K562 (cell line): Measurements from ENCODE around the gene NXT1. TPM values are rescaled to one million over a fixed set of nuclear protein-coding genes. Genes with fewer than 3 reads are reported as not detected.

Experiments
- ATF4 ChIP-seq: fragments of 450-650 bp; formaldehyde crosslinking; IDR thresholded peaks from 2 replicates; pipeline ENCODE4 v1.4.0; 2022; ENCODE audit warnings: mild to moderate bottlenecking, moderate library complexity
- COPS2 ChIP-seq: fragments of 450-650 bp; conservative IDR thresholded peaks from 2 replicates; pipeline ENCODE4 v1.6.1; 2016; ENCODE audit warnings: mild to moderate bottlenecking, moderate library complexity
- HNRNPL ChIP-seq: fragments of 200-400 bp; formaldehyde crosslinking; IDR thresholded peaks from 2 replicates; pipeline ENCODE4 v1.6.1; 2017; ENCODE audit warnings: low read depth, mild to moderate bottlenecking, low read length
- ID3 ChIP-seq, 2 experiments: fragments of 250-450 bp in 1 of 2; fragments of 450-650 bp in 1 of 2; sonication (Bioruptor Pico) in 1 of 2; IDR thresholded peaks; 2 replicates each; pipeline versions ENCODE4 v1.6.1 to v1.8.0; 2016 to 2021; ENCODE audit warnings: mild to moderate bottlenecking in 2 of 2, moderate library complexity in 2 of 2, missing compliant biosample characterization in 1 of 2, missing genetic modification characterization in 1 of 2
- MYC ChIP-seq, 2 experiments: fragments of 250-450 bp in 1 of 2; sonication (Bioruptor Pico) in 1 of 2; IDR thresholded peaks; 2 replicates each; pipeline versions ENCODE4 v1.5.1 to v1.6.1; 2012 to 2021; ENCODE audit warnings: low read depth in 2 of 2, borderline replicate concordance in 1 of 2, improper control_type of control experiment in 1 of 2, low read length in 1 of 2, mild to moderate bottlenecking in 1 of 2, moderate library complexity in 1 of 2
- NBN ChIP-seq: fragments of 450-650 bp; IDR thresholded peaks from 2 replicates; pipeline ENCODE4 v1.6.1; 2016; ENCODE audit warnings: low read depth, mild to moderate bottlenecking
- NRF1 ChIP-seq, 2 experiments: fragments of 450-650 bp; IDR thresholded peaks in 1 of 2; conservative IDR thresholded peaks in 1 of 2; 2 replicates each; pipeline ENCODE4 v1.6.1; 2014; ENCODE audit warnings: mild to moderate bottlenecking in 2 of 2
- RERE ChIP-seq: sonication (generic); formaldehyde crosslinking; IDR thresholded peaks from 2 replicates; pipeline ENCODE4 v1.8.0; 2023; ENCODE audit warnings: missing genetic modification reagents, mild to moderate bottlenecking, borderline replicate concordance
- RFX5 ChIP-seq: IDR thresholded peaks from 2 replicates; pipeline ENCODE4 v1.6.1; 2011; ENCODE audit warnings: low read depth, mild to moderate bottlenecking, improper control_type of control experiment, low read length
- RHOXF2B ChIP-seq: fragments of 250-450 bp; sonication (Bioruptor Pico); conservative IDR thresholded peaks from 2 replicates; pipeline ENCODE4 v1.5.1; 2021
- SMARCE1 ChIP-seq: fragments of 450-650 bp; IDR thresholded peaks from 2 replicates; pipeline ENCODE4 v1.7.1; 2016; ENCODE audit warnings: mild to moderate bottlenecking
- TOE1 ChIP-seq, 2 experiments: fragments of 450-650 bp in 1 of 2; sonication (generic) in 1 of 2; formaldehyde crosslinking in 1 of 2; IDR thresholded peaks; 2 replicates each; pipeline versions ENCODE4 v1.7.1 to v1.8.0; 2016 to 2022; ENCODE audit warnings: borderline replicate concordance in 2 of 2, mild to moderate bottlenecking in 2 of 2, antibody characterized with exemption in 1 of 2, inconsistent platforms in 1 of 2, low read depth in 1 of 2, missing genetic modification reagents in 1 of 2, moderate library complexity in 1 of 2
- ZBED1 ChIP-seq: IDR thresholded peaks from 2 replicates; pipeline ENCODE4 v1.6.1; 2014
- ZMIZ1 ChIP-seq, 2 experiments: fragments of 150-350 bp in 1 of 2; IDR thresholded peaks; 2 replicates each; pipeline ENCODE4 v1.6.1; 2012 to 2016; ENCODE audit warnings: low read depth in 2 of 2, low read length in 2 of 2, mild to moderate bottlenecking in 1 of 2, moderate library complexity in 1 of 2
- ZNF175 ChIP-seq: fragments of 200-800 bp; sonication (Bioruptor generic); IDR thresholded peaks from 2 replicates; pipeline ENCODE4 v1.6.1; 2016; ENCODE audit warnings: low read depth, mild to moderate bottlenecking, missing genetic modification characterization, missing compliant biosample characterization
- ZNF282 ChIP-seq: sonication (generic); formaldehyde crosslinking; IDR thresholded peaks from 2 replicates; pipeline ENCODE4 v1.8.1; 2023; ENCODE audit warnings: missing genetic modification reagents
- polyA plus RNA-seq, 8 experiments: library from polyadenylated mRNA; depleted of rRNA in 4 of 8; stranded (reverse) in 5 of 8; unstranded in 3 of 8; fragments of >200 nt; fragmentation: Nextera tagmentation in 2 of 8; fragmentation: Illumina TruSeq in 1 of 8; extraction: Ambion mirVana in 2 of 8; extraction: Trizol in 1 of 8; gene quantifications; 2 replicates each; pipeline versions ENCODE4 v1.2.1 to v1.2.3, GENCODE V29; 2011 to 2014; ENCODE audit warnings: inconsistent platforms in 1 of 8, missing spikeins in 1 of 8
- total RNA-seq, 7 experiments: library from RNA; depleted of rRNA in 6 of 7; stranded (reverse); fragments of >200 nt in 6 of 7; fragmentation: Illumina TruSeq in 2 of 7; extraction: Trizol in 2 of 7; gene quantifications; 2 replicates each; pipeline versions ENCODE4 v1.2.1 to v1.2.3, GENCODE V29; 2011 to 2021; ENCODE audit warnings: low replicate concordance in 1 of 7

The NXT1 gene
- total and polyA plus RNA-seq, 9 of the 15 experiments (the other 6 are each of a cell fraction or from before 2014, with no cell fraction given): 7.7 to 50.9 (median 35.6) TPM

GRCh38 chr20:23311947-23312506 is 38.6 kb upstream of the NXT1 start (continued):
- TF ChIP-seq ZMIZ1 (IDR thresholded peaks at IDR 0.05; ENCODE audit: low read depth in 2 of 2, low read length in 2 of 2): 0 out of 4 replicates have a peak, but pooled peaks of 1 of the 2 experiments have one; percentile 51
- TF ChIP-seq ID3 (CRISPR knock-in tag; IDR thresholded peaks at IDR 0.05): no peak
- TF ChIP-seq ID3 (tag; IDR thresholded peaks at IDR 0.05): no peak
- TF ChIP-seq MYC (IDR thresholded peaks at IDR 0.05; ENCODE audit: low read depth, low read length): no peak
- TF ChIP-seq MYC (CRISPR knock-in tag; IDR thresholded peaks at IDR 0.05; ENCODE audit: borderline replicate concordance, low read depth): no peak
- no peak for TF ChIP-seq ZBED1
- TF ChIP-seq NRF1 (conservative IDR thresholded peaks at IDR 0.05 in 1 of 2, IDR thresholded peaks at IDR 0.05 in 1 of 2): peak in 1 of 2 experiments; percentile 34; a peak in 2 of 4 replicates
- peak; percentile 57; the same call in 1 of the 2 replicates for TF ChIP-seq SMARCE1
- no peak for TF ChIP-seq TOE1 (IDR thresholded peaks at IDR 0.05; ENCODE audit: borderline replicate concordance)
- TF ChIP-seq TOE1 (CRISPR knock-in tag; IDR thresholded peaks at IDR 0.05; ENCODE audit: borderline replicate concordance, low read depth): no peak
- TF ChIP-seq COPS2: no peak
- no peak for TF ChIP-seq RFX5
- no peak for TF ChIP-seq ZNF175
- TF ChIP-seq ATF4: no peak
- TF ChIP-seq HNRNPL: no peak
- TF ChIP-seq NBN: 0 out of 2 replicates have a peak, but pooled peaks have one; percentile 33
- TF ChIP-seq RHOXF2B (CRISPR knock-in tag): no peak
- TF ChIP-seq RERE (CRISPR knock-in tag): no peak
- no peak for TF ChIP-seq ZNF282 (CRISPR knock-in tag)
